Adipocyte (in vitro differentiated cells): ENCODE data around the gene IL17REL.

ENCODE experiments used
- DNase-seq: peaks from one replicate; pipeline ENCODE4 v3.0.0-alpha.2; 2015; ENCODE audit warnings: low read depth
- H3K27me3 ChIP-seq: replicated peaks from 2 replicates; pipeline ENCODE4 v1.7.0; 2013; ENCODE audit warnings: mild to moderate bottlenecking, low read length, moderate library complexity; ENCODE audit not compliant: control insufficient read depth, insufficient read depth
- H3K36me3 ChIP-seq: 2 replicates; pipeline ENCODE4 v1.7.0; 2013; ENCODE audit warnings: low read length, mild to moderate bottlenecking, moderate library complexity; ENCODE audit not compliant: control insufficient read depth, insufficient read depth, severe bottlenecking
- H3K4me1 ChIP-seq: 2 replicates; pipeline ENCODE4 v1.7.0; 2013; ENCODE audit warnings: mild to moderate bottlenecking, low read length, moderate library complexity; ENCODE audit not compliant: control insufficient read depth, insufficient read depth
- H3K4me3 ChIP-seq: 2 replicates; pipeline ENCODE4 v1.7.0; 2013; ENCODE audit warnings: mild to moderate bottlenecking, low read length, moderate library complexity
- H3K9ac ChIP-seq: 2 replicates; pipeline ENCODE4 v1.7.0; 2013; ENCODE audit warnings: mild to moderate bottlenecking, low read length, moderate library complexity
- H3K9me3 ChIP-seq: 2 replicates; pipeline ENCODE4 v1.7.0; 2013; ENCODE audit warnings: mild to moderate bottlenecking, low read length, moderate library complexity; ENCODE audit not compliant: control insufficient read depth

The IL17REL gene

DNA sequence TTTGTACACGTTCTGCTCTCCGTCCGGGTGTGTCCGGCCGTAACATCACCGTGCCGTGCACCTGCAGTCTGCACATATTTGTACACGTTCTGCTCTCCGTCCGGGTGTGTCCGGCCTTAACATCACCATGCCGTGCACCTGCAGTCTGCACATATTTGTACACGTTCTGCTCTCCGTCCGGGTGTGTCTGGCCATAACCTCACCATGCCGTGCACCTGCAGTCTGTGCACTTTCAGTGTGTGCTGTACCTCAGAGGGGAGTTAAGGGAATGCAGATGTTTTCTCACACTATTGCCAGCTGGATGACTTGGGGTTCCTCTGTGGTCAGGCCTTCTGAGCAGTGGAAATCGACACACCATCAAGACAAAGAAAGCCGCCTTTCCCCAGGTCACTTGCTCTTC lies 41.3 kb upstream of the IL17REL start:
- H3K9me3 ChIP-seq: peaks cover 31% of the 10 kb centered on the region
- H3K4me3 ChIP-seq: no peak overlapping the region
- peaks cover 2% of the 10 kb centered on the region for H3K4me1 ChIP-seq
- DNase-seq: no peak
- no peak overlapping the region for H3K9ac ChIP-seq
- peaks cover 10% of the 10 kb centered on the region for H3K27me3 ChIP-seq
- no peaks in the 10 kb centered on the region for H3K36me3 ChIP-seq

DNA sequence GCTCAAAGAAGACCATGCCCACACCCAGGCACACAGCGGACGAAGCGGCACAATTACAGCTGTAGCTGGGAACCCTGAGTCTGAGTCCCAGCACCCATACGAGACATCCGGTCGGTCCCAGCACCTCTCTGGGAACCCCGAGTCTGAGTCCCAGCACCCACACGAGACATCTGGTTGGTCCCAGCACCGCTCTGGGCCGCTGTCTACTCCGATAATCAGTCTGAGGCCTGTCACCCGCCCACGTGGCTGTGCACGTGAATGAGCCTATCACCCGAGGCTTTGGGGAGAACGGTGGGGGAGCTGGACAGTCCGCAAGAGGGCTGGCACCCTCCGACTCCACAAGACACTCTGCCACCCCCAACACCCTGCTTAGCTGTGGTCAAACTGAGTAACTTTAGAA lies 39.4 kb upstream of the IL17REL start:
- Histone ChIP-seq H3K9me3 (peaks cover 31% of the 10 kb centered on the region), H3K9ac (no peak overlapping the region), H3K4me3 (no peak overlapping the region), H3K4me1 (no peaks in the 10 kb centered on the region), H3K27me3 (peaks cover 15% of the 10 kb centered on the region), H3K36me3 (no peaks in the 10 kb centered on the region)
- no peak for DNase-seq

DNA sequence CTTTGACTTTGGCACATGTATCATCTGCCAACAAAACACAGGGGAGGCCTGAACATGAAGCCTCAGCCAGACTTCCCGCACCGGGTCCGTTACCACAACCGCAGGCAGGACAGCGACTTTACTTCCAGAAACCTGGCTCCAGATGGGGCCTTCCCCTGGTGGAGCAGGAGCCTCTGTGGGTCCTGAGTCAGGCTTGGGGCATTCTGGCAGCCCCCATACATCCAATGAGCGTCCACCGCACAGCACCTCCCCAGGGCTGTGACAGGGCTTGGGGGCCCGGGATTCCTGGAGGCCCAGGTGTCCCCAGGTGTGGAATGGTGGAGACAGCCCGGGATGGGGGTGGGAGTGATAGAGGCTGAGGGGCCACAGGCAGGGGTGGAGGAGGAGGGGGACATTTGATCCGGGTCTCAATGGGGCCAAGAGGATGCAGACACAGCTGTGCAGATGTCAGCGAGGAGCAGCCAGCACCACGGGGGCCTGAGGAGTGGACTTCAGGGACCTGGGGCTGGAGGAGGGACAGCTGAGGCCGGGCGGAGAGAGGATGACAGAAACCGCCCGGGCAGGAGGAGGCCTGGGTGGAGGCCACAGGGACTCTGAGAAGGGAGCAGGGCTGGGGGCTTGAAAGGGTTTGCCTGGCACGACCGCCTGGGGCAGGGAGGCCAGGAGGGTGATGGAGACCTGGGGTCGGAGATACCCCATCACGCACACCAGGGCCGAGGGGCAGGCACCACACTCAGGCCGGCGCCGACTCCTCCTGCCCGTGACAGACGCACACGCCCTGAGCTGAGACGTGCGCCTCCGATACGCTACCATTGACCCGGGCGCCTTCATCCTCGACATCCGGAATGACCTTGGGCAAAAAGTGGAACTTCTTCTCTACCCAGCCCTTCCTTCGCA lies 37.0 kb upstream of the IL17REL start:
- Histone ChIP-seq H3K4me3 (no peak overlapping the region), H3K9me3 (peaks cover 31% of the 10 kb centered on the region), H3K9ac (no peak overlapping the region), H3K36me3 (no peaks in the 10 kb centered on the region), H3K4me1 (no peaks in the 10 kb centered on the region), H3K27me3 (peaks cover 19% of the 10 kb centered on the region)
- no peak for DNase-seq

DNA sequence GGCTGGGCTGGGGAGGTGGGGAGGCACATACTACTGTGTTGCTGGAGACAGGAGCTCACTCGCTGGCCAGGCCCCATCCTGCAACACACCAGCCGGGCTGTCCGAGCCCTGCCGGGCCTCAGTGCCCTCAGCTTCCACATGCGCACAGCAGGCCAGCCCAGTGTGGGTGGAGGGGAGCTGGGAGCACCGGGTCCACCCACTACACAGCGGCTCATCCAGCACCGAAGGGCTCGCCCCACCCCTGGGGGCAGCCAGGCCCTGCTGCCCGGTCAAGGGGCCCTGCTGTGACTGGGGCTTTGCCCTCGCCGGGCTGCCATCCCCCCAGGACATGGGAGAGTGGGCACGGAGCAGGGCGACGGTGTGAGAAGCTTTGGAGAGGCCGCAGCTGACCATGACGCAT lies 36.3 kb upstream of the IL17REL start:
- Histone ChIP-seq H3K4me1 (no peaks in the 10 kb centered on the region), H3K9ac (no peak overlapping the region), H3K27me3 (peaks cover 23% of the 10 kb centered on the region), H3K9me3 (peaks cover 28% of the 10 kb centered on the region), H3K4me3 (no peak overlapping the region), H3K36me3 (no peaks in the 10 kb centered on the region)
- DNase-seq: no peak

DNA sequence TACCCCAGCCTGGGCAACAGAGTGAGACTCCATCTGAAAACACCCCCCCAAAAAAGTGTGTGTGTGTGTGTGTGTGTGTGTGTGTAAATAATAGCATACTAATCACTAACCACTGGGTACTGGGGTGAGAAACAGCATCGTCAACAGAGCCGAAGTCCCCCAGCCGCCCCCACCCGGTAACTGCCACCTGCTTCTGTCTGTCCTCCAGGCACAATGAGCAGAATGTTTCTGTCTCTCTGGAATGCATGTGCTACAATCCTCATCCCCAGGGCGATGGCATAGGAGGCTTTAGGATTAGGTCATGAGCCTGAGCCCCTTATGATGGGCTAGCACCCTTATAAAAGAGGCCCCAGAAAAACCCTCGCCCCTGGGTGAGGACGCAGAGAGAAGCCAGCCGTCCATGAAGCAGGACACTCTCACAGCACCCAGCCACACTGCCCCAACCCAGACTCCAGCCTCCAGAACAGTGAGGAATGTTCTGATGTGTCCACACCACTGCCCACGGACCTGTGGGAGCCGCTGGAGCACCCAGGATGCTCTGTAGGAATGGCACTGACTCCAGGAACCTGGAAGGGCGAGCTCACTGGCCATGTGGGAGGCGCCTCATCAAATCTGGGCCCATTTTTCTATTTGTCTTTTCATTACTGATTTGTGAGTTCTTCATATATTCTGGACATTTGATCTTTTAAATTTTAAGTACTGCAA lies 35.6 kb upstream of the IL17REL start:
- Histone ChIP-seq H3K9me3 (peaks cover 22% of the 10 kb centered on the region), H3K36me3 (no peaks in the 10 kb centered on the region), H3K9ac (no peak overlapping the region), H3K4me1 (no peaks in the 10 kb centered on the region), H3K27me3 (peaks cover 29% of the 10 kb centered on the region), H3K4me3 (no peak overlapping the region)
- no peak for DNase-seq

DNA sequence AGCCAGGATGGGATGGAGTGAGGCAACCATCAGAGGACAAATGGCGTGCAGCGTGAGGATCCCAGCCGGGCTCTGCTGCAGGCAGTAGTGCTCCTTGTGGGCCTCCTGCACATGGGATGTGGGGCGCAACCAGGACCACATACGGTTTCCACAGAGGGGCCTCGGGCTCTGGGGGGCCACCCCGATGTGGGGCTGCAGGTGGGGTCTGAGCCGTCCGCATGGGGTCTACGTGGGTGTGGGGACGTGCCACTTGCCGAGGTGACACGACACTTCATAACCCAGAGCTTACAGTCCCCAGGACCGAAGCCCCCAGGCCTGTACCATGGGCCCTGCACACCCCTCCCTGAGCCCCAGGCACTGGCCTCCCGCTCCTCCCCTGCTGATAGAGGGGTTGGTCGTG lies 34.8 kb upstream of the IL17REL start:
- Histone ChIP-seq H3K9ac (no peak overlapping the region), H3K4me1 (no peaks in the 10 kb centered on the region)
- no peak for DNase-seq

DNA sequence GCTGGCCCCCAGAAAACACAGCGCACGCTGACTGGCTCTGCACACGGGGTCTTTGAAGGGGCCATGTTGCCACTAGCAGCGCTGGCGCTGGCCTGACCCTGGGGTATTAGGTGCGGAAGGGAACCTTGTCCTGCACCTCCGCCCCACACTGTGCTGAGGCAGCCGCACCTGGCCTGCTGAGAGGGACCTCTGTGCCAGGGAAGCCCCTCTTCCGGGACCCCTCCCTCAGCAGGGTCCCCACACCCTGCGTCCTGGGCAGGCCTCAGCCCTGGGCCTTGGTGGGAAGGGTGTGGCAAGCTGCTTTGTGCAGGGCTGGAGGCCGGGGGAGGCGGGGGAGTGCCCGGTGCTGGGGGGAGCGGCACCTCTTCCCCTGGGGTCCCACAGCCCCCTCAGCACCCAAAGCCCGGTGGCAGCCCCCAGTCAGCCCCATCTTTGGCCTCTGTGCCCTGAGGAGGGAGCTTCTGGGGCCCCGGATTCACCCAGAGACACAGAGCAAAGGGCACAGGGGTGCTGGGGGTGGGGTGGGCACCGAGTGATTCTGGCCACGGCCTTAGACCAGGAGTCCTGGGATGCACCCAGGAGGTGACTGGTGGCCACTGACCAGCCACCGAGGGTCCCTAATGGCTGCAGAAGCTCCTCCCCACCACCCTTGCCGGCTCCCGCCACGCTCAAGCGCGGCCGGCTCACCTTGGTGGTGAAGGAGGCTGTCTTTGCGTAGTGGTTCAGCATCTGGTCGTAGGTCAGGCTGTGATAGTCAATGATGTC lies 34.1 kb upstream of the IL17REL start:
- H3K27me3 ChIP-seq: peaks cover 25% of the 10 kb centered on the region
- H3K4me3 ChIP-seq: no peak overlapping the region
- H3K4me1 ChIP-seq: no peaks in the 10 kb centered on the region
- H3K9me3 ChIP-seq: peaks cover 7% of the 10 kb centered on the region
- no peak overlapping the region for H3K9ac ChIP-seq
- no peak for DNase-seq
- no peaks in the 10 kb centered on the region for H3K36me3 ChIP-seq

More for the DNA sequence above, 34.8 kb upstream of the IL17REL start:
- Histone ChIP-seq H3K4me3 (no peak overlapping the region), H3K36me3 (no peaks in the 10 kb centered on the region), H3K27me3 (peaks cover 30% of the 10 kb centered on the region), H3K9me3 (peaks cover 14% of the 10 kb centered on the region)

DNA sequence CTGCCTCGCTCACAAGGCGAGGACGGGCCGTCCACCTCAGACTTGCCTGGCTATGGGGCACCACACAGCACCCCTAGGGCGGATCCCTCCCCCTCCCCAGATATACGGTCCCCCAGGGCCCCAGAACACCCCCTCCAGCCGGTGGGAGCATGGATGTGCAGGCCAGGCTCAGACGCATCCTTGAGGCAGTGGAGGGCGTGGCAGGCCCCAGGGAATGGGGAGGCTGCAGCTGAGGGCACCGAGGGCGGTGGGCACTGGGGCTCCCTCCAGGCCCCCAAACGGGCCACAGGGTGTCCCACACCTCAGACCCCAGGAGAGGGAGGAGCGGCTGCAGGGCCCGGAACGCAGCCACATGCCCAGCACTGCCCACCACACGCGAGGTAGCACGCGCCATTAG lies 33.5 kb upstream of the IL17REL start:
- H3K36me3 ChIP-seq: no peaks in the 10 kb centered on the region
- no peak for DNase-seq
- H3K4me3 ChIP-seq: no peak overlapping the region
- H3K27me3 ChIP-seq: peaks cover 23% of the 10 kb centered on the region
- H3K9ac ChIP-seq: no peak overlapping the region
- H3K4me1 ChIP-seq: no peaks in the 10 kb centered on the region
- peaks cover under 1% of the 10 kb centered on the region for H3K9me3 ChIP-seq

DNA sequence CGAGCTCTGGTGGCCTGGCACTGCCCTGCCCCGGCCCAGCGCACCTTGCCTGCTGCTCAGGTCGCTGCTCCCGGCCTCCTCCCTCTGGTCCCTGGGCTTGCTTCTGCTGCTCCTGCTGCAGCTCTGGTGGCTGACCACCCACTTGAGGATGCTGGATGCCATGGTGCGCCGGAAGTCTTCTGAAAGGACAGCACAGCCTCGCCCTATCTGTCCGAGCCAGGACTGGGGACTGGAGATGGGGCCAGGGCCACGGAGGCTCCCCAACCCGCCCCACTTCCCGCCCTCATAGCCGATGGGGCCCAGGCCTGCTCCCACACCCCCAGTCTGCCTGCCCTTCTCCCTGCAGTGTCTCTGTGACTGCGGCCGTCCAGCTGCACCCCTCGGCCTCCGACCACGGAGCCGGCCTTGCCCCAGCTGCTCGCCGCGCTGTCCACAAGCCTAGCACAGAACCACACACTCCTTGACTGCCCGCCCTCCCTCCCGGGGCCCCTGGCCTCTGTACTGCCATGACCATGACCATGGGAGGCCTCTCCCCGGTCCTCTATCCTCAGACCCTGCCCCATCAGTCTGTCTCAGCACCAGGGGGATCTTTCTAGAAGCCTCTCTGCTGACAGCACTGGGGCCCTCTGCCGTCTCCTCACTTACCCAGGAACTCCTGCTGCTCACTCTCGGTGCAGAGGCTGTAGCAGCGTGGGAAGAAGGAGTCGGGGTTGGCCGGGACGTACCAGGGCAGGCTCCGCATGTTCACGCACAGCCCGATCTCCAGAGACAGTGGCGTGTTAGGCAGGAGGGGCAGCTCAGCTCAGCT lies 32.9 kb upstream of the IL17REL start:
- no peak for DNase-seq
- no peak overlapping the region for H3K9ac ChIP-seq

DNA sequence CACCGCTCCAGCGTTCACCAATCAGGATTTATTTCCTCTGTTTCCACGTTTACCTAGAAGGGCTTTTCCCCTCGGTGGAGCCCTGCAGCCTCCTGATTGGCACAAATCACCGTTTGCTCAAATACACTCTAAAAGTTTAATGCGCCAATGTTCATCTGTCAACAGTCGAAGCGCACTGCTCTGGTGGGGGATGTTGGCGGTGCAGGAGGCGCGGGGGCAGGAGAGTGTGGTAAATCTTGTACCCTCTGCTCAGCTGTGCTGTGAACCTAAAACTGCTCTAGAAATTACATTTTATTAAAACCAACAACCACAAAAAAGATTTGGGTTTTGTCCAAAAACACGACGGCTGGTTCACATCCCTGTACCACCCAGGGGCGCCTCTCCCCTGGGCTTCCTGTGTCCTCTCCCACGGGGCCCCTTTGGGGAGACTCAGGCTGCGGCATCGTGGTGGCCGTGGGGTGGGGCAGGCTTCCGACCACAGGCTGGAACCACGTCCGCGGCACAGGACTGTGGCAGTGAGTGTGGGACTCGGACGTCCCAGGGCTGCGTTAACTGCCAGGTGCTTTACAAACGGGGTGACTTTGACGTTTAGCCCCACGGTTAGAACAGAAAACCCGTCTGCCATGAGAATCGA lies 32.0 kb upstream of the IL17REL start:
- Histone ChIP-seq H3K4me1 (no peaks in the 10 kb centered on the region), H3K4me3 (no peak overlapping the region), H3K9ac (no peak overlapping the region), H3K27me3 (peaks cover 26% of the 10 kb centered on the region), H3K36me3 (no peaks in the 10 kb centered on the region), H3K9me3 (peaks cover 8% of the 10 kb centered on the region)
- no peak for DNase-seq

More for the DNA sequence above, 32.9 kb upstream of the IL17REL start:
- Histone ChIP-seq H3K9me3 (no peaks in the 10 kb centered on the region), H3K27me3 (peaks cover 23% of the 10 kb centered on the region), H3K36me3 (no peaks in the 10 kb centered on the region), H3K4me1 (no peaks in the 10 kb centered on the region), H3K4me3 (no peak overlapping the region)
